ENCODE data around the gene GPR55.

GPR55 gene

DNA sequence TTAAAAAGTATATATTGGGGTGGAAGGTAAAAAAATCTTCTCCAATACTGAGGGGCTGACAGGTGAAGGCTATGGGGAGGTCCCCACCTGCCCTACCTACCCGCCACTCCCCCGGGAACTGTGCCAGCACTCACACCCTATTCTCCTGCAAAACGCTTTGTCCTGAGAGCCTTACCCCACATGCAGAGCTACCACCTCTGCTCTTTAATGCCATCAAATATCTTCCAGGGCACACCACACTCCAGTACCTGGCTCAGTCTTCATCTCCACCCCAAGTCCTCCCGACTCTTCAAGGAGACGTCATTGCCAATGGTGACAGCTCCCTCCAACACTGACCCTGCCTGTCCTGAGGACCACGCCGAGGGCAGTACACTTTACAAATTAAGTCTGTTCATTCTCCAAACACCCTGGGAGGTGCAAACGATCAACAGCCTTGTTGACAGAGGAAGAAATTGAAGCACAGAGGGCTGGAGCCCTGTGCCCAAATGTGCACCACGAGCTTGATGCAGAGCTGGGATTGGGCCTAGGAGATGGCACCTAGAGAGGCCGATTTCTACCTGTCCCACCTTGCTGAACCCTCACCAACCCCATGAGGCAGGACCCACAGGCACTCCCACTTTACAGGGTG lies 6.0 kb upstream of the GPR55 start:
- Histone ChIP-seq H3K27me3 (ENCODE audit: insufficient read depth, low read depth) (no peaks in the 10 kb centered on the region), H2AFZ (ENCODE audit: low read depth) (no peak overlapping the region), H4K20me1 (ENCODE audit: insufficient read depth) (no peaks in the 10 kb centered on the region), H3K4me1 (ENCODE audit: low read depth, poor library complexity, severe bottlenecking) (peaks cover 31% of the 10 kb centered on the region), H3K27ac (no peak overlapping the region), H3K4me3 (IDR thresholded peaks at IDR 0.05; ENCODE audit: insufficient read depth, low read depth, low read length) (no peak overlapping the region), H3K36me3 (ENCODE audit: insufficient read depth) (no peaks in the 10 kb centered on the region), H3K79me2 (ENCODE audit: insufficient read depth, low read depth) (no peaks in the 10 kb centered on the region), H3K9ac (no peak overlapping the region), H3K4me2 (no peak overlapping the region)
- TF ChIP-seq, protein P1, sequence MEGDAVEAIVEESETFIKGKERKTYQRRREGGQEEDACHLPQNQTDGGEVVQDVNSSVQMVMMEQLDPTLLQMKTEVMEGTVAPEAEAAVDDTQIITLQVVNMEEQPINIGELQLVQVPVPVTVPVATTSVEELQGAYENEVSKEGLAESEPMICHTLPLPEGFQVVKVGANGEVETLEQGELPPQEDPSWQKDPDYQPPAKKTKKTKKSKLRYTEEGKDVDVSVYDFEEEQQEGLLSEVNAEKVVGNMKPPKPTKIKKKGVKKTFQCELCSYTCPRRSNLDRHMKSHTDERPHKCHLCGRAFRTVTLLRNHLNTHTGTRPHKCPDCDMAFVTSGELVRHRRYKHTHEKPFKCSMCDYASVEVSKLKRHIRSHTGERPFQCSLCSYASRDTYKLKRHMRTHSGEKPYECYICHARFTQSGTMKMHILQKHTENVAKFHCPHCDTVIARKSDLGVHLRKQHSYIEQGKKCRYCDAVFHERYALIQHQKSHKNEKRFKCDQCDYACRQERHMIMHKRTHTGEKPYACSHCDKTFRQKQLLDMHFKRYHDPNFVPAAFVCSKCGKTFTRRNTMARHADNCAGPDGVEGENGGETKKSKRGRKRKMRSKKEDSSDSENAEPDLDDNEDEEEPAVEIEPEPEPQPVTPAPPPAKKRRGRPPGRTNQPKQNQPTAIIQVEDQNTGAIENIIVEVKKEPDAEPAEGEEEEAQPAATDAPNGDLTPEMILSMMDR (conservative IDR thresholded peaks at IDR 0.05; ENCODE audit: low read depth, low read length) = no peak

DNA sequence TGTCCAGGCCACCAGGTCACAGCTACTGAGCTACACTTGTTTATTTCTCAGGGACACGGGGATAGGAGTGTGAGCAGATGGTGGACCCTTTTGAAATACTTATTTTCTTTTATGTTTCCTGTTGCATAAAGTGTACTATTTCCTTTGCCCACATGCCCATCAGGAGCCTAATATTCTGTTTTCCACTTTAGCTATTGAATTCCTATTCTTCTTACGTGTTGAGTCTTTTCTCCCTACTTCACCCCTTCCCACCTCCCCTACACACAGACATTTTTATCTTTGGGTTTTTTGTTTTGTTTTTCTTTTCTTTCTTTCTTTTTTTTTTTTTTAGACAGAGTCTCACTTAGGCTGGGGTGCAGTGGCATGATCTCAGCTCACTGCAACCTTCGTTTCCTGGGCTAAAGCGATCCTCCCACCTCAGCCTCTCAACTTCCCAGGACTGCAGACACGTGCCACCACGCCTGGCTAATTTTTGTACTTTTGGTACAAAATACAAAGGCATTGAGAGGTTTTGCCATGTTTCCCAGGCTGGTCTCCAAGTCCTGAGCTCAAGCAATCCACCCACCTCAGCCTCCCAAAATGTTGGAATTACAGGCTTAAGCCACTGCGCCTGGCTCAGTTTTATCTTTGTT lies 5.2 kb upstream of the GPR55 start:
- Histone ChIP-seq H3K27ac (no peak overlapping the region), H2AFZ (ENCODE audit: low read depth) (no peak overlapping the region), H3K36me3 (ENCODE audit: insufficient read depth) (no peaks in the 10 kb centered on the region), H3K4me3 (IDR thresholded peaks at IDR 0.05; ENCODE audit: insufficient read depth, low read depth, low read length) (no peak overlapping the region), H3K4me1 (ENCODE audit: low read depth, poor library complexity, severe bottlenecking) (peaks cover 39% of the 10 kb centered on the region), H3K4me2 (no peak overlapping the region), H3K79me2 (ENCODE audit: insufficient read depth, low read depth) (no peaks in the 10 kb centered on the region), H4K20me1 (ENCODE audit: insufficient read depth) (no peaks in the 10 kb centered on the region), H3K9ac (no peak overlapping the region), H3K27me3 (ENCODE audit: insufficient read depth, low read depth) (no peaks in the 10 kb centered on the region)
- TF ChIP-seq, protein P1 (conservative IDR thresholded peaks at IDR 0.05; ENCODE audit: low read depth, low read length) = no peak

DNA sequence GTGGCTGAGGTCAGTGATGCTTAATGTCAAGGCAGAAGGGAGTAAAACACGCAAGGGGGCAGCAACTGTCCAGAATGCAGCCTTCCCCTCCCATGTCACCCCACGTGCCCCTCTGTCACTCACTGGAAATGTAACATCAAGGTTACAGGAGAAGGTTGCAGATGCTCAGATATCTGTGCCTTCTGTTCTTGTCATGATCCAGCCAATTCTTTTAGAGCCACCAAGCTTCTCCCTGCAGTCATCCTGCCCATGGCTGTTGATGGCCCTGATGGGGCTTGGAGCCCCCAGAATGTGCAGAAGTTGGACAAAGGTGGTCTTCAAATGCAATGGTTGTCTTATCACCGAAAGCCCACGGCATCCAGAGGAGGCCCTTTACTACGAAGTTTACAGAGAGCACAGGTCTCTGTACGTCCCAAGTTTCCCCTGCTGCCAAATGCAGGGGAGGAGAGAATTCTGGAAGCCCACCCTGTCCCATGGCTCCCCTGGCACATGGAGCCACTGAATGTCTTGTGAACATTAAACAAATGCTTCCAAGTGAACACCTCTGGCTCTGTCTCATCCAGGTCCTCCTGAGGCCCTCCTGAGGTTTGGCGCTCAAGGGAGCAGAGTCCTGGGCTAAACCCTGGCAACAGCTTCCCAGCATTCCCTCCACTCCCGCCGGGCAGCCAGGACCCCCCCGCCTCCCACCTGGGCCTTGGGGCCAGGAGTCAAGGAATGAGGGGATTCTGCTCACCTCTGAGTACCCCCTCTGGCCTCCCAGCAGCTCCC lies 4.5 kb upstream of the GPR55 start:
- H3K27ac ChIP-seq = no peak overlapping the region
- H3K27me3 ChIP-seq (ENCODE audit: insufficient read depth, low read depth) = no peaks in the 10 kb centered on the region
- no peaks in the 10 kb centered on the region for H4K20me1 ChIP-seq (ENCODE audit: insufficient read depth)
- no peaks in the 10 kb centered on the region for H3K79me2 ChIP-seq (ENCODE audit: insufficient read depth, low read depth)
- peaks cover 46% of the 10 kb centered on the region for H3K4me1 ChIP-seq (ENCODE audit: low read depth, poor library complexity, severe bottlenecking)
- no peak overlapping the region for H3K4me3 ChIP-seq (IDR thresholded peaks at IDR 0.05; ENCODE audit: insufficient read depth, low read depth, low read length)
- no peak overlapping the region for H2AFZ ChIP-seq (ENCODE audit: low read depth)
- TF ChIP-seq, protein P1 (conservative IDR thresholded peaks at IDR 0.05; ENCODE audit: low read depth, low read length) = no peak
- no peaks in the 10 kb centered on the region for H3K36me3 ChIP-seq (ENCODE audit: insufficient read depth)
- no peak overlapping the region for H3K9ac ChIP-seq
- no peak overlapping the region for H3K4me2 ChIP-seq

DNA sequence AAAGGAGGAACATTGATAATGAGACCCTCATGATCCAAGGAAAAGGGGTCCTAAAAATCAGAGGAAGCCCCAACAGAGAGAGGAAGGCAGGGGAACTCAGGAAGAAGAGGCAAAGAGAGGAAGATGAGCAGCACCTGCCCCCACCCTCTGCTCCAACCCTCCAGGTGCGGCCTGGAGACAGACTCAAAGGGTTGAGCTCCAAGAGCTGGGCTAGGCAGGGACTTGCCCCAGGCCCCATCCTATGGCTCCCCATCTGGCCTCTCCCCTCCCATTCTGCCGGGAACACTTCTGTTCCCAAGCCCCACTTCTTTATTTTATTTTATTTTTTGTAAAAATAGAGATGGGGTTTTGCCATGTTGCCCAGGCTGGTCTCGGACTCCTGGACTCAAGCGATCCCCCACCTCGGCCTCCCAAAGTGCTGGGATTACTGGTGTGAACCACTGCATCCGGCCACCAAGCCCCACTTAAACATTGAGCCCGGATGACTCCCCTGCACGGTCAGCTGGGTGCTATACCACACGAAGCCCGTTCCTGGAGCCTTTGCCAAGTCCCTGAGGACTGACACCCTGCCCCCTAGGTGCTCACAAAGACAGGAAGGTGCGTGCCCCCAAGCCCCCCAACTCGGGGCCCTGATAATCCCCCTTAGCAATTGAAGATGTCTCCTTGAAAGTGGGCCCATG lies 3.8 kb upstream of the GPR55 start:
- Histone ChIP-seq H3K27ac (peak overlapping the region; percentile 99; the same call in 1 of the 2 replicates), H4K20me1 (ENCODE audit: insufficient read depth) (no peaks in the 10 kb centered on the region), H3K4me1 (ENCODE audit: low read depth, poor library complexity, severe bottlenecking) (peaks cover 53% of the 10 kb centered on the region), H3K4me2 (no peak overlapping the region), H3K4me3 (IDR thresholded peaks at IDR 0.05; ENCODE audit: insufficient read depth, low read depth, low read length) (no peak overlapping the region), H3K9ac (no peak overlapping the region), H3K27me3 (ENCODE audit: insufficient read depth, low read depth) (no peaks in the 10 kb centered on the region), H3K36me3 (ENCODE audit: insufficient read depth) (no peaks in the 10 kb centered on the region), H2AFZ (ENCODE audit: low read depth) (no peak overlapping the region), H3K79me2 (ENCODE audit: insufficient read depth, low read depth) (no peaks in the 10 kb centered on the region)
- TF ChIP-seq, protein P1 (conservative IDR thresholded peaks at IDR 0.05; ENCODE audit: low read depth, low read length) = no peak

Data from KMS-11 (cell line).